Non-pigmented ciliary epithelial cell (primary cell): ENCODE results near the gene NEAT1.
"Not testable (repeated sequence)": the region's sequence is repeated elsewhere in the genome, so short reads cannot be mapped to it uniquely, and the experiment has no call there.

Source experiments
- DNase-seq: peaks from one replicate; pipeline ENCODE4 v3.0.0-alpha.2; 2010; ENCODE audit warnings: low read depth

NEAT1 gene

DNA sequence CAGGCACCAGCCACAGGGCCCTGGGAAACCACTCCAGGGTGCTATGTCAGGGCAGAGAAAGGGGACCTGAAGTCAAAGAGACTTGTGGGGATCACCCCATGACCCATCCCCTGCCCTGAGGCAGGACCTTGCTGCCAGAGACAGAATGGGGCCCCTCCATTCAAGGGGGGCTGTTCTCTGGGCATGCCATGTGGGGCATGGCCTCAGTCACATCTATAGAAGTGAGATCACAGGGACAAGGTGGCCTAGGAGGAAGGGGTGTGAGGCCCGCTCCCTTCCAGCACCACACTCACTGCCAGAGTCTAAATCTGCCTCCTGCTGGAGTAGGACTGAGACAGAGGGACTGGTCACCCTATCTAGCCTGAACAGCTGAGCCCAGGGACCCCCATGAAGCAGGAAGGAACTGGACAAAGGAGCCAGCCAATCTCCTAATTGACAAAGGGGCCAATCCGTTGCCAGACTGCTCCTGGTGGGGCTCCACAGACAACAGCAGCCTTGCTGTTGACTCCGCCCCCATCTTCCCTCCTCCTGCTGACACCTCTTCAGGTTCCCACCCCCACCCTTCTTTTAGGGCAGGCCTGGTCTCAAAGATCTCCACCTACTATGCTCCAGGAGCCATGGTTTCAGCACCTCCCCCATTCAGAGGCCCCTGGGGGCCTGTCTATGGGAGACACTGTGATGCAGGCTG, 26.0 kb downstream of the NEAT1 start:
- DNase-seq, result no peak

- not testable (repeated sequence) for DNase-seq
Observed at GRCh38 chr11:65451301-65451700, 28.7 kb downstream of the NEAT1 start.

- DNase-seq, result not testable (repeated sequence)
Observed at GRCh38 chr11:65452259-65452658, 29.7 kb downstream of the NEAT1 start.

- no peak for DNase-seq
Observed at GRCh38 chr11:65452806-65453490, 30.4 kb downstream of the NEAT1 start.

DNA sequence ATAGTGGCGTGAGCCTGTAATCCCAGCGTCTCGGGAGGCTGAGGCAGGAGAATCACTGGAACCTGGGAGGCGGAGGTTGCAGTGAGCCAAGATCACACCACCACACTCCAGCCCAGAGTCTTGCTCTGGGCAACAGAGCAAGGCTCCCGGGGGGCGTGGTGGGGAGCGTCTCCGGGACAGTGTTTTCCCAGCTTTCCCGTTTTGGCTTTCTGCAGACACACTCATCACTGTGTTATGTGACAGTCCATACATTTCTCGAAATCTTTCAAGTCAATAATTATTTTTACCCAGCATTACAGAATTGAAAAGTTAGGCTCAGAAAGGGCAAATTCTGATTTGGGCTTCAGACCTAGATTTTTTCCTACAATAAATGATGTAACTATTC, 31.7 kb downstream of the NEAT1 start:
- no peak for DNase-seq

DNA sequence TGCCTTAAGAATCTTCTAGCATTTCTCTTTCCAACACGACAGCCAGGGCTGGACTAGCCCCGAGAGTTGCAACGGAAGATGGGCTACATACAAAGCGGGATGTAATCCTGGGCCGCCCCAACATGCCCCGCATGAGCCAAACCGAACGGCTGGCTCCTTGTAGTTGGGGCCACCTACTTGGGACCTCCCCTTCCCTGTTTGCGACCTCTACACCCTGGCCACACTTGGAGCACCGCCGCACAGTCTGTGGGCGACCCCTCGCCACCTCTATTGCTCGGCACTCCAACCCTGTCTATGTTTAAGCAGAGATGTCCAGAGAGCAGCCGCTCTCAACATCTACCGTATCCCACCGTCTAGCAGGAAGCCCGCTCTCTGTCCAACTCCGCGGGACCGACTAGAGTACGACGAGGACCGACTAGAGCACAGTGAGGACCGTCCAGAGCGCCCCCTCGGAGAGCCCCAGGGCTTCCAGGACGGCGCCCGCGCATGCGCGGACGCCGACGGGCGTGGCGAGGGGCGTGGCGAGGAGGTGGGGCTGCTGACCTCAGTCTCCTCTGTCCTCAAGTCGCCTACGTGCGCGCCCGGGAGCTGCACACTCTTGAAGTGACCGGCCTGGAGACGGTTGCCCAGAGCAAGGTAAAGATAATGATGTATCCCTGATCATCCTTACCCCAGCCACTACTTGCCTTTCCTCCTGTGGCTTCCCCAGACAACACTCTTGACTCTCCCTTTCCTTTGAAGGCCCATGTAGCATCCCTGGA, 32.3 kb downstream of the NEAT1 start:
- no peak for DNase-seq

DNA sequence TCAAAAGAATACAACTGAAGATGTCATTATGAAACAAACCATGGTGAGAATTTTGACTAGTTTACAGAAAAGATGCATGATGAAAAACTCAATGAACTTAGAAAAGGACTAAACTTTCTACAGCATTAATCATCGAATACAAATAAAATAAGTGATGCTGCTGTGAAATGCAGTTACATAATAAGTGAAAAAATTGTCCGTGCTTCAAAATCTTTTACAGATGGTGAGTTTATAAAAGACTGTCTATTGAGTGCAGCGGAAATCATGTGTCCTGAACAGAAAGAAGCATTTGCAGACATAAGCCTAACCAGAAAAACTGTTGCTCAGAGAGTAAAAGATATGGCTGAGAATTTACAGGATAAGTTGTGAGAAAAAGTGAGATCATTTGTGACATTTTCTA, 33.8 kb downstream of the NEAT1 start:
- no peak for DNase-seq

DNA sequence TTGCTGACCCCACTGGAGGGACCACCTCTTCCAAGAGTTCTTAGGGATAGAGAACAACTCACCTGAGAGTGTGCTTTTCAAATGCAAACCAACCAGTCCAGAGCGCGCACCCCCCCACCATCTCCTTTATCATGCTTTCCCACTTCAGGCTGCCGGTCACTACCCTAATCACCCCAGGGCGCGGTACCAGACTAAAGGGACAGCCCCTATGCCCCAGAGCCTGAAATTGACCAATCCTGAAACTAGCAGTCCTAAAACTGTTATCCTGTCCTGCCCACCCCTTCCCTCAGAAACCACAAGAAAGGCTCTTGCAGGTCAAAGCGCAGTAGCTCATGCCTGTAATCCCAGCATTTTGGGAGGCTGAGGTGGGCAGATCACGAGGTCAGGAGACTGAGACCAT, 37.0 kb downstream of the NEAT1 start:
- no peak for DNase-seq

DNA sequence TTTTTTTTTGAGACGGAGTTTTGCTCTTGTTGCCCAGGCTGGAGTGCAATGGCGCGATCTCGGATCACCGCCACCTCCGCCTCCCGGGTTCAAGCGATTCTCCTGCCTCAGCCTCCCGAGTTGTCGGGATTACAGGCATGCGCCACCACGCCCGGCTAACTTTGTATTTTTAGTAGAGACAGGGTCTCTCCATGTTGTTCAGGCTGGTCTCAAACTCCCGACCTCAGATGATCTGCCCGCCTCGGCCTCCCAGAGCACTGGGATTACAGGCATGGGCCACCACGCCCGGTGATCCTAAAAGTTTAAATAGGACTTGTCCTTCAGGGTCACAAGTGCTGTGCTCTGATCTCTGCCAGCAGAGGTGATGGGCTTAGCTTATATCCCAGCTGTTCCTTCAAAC, 42.9 kb downstream of the NEAT1 start:
- DNase-seq, result not testable (repeated sequence)

DNA sequence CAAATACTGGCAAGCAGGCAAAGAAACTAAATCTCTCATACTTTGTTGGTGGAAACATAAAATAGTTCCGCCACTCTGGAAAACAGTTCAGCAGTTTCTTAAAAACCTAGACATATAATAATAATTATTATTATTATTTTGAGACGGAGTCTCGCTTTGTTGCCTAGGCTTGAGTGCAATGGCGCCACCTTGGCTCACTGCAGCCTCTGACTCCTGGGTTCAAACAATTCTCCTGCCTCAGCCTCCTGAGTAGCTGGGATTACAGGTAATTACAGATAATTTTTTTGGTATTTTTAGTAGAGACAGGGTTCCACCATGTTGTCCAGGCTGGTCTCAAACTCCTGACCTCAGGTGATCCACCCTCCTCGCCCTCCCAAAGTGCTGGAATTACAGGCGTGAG, 44.7 kb downstream of the NEAT1 start:
- DNase-seq, result not testable (repeated sequence)

DNA sequence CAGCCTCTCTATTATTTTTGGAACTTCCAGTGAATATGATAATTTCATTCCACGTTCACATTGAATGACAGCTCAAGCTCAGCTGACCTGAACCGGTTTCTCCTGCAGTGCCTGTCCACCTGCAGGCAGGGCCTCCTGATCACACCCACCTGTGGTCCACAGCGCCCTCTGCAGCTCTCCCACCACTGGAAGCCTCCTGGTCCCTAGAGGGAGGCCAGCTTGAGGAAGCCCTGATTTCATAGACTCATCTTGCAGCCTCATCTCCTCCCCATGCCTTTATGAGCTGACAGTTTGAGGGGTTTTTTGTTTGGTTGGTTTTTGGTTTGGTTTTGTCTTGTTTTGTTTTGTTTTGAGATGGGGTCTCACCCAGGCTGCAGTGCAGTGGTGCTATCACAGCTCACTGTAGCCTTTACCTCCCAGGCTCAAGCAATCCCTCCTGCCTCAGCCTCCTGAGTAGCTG, 46.3 kb downstream of the NEAT1 start:
- no peak for DNase-seq

- no peak for DNase-seq
Observed at GRCh38 chr11:65470433-65471049, 47.9 kb downstream of the NEAT1 start.

- DNase-seq, result no peak
Observed at GRCh38 chr11:65471447-65471891, 48.9 kb downstream of the NEAT1 start.

DNA sequence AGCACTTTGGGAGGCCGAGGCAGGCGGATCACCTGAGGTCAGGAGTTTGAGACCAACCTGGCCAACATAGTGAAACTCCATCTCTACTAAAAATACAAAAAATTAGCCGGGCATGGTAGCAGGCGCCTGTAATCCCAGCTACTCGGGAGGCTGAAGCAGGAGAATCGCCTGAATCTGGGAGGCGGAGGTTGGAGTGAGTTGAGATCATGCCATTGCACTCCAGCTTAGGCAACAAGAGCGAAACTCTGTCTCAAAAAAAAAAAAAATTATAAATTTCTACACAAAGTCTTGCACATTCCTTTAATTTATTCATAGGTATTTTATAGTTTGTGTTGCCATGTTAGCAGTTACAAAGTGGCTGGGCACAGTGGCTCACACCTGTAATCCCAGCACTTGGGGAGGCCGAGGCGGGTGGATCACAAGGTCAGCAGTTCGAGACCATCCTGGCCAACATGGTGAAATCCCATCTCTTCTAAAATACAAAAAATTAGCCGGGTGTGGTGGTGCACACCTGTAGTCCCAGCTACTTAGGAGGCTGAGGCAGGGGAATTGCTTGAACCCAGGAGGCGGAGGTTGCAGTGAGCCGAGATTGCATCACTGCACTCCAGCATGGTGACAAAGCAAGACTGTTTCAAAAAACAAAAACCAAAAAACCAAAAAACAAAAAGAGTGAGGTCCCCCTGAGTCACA, 50.1 kb downstream of the NEAT1 start:
- not testable (repeated sequence) for DNase-seq

- DNase-seq, result no peak
Observed at GRCh38 chr11:65473278-65473860, 50.8 kb downstream of the NEAT1 start.

GRCh38 chr11:65474864-65475263, 52.3 kb downstream of the NEAT1 start:
- DNase-seq, result no peak

- DNase-seq, result no peak
Observed at GRCh38 chr11:65476632-65477148, 54.1 kb downstream of the NEAT1 start.

- DNase-seq, result no peak
Observed at GRCh38 chr11:65477149-65477965, 54.8 kb downstream of the NEAT1 start.

GRCh38 chr11:65478388-65479183, 56.0 kb downstream of the NEAT1 start:
- DNase-seq, result no peak
